Stimulated activated CD4-positive, alpha-beta T cell treated with anti-CD3 and anti-CD28 coated beads, Interleukin-15, amount 100 ng/mL, for 48 hours (primary cell): ENCODE results near the gene ZNF888.
"Not testable (repeated sequence)": the region's sequence is repeated elsewhere in the genome, so short reads cannot be mapped to it uniquely, and the experiment has no call there.

ENCODE experiments used
- DNase-seq, 2 donors: peaks; one replicate each; pipeline ENCODE4 v3.0.0-alpha.2; 2020; ENCODE audit warnings: low read depth in 2 of 2

The ZNF888 gene

DNA sequence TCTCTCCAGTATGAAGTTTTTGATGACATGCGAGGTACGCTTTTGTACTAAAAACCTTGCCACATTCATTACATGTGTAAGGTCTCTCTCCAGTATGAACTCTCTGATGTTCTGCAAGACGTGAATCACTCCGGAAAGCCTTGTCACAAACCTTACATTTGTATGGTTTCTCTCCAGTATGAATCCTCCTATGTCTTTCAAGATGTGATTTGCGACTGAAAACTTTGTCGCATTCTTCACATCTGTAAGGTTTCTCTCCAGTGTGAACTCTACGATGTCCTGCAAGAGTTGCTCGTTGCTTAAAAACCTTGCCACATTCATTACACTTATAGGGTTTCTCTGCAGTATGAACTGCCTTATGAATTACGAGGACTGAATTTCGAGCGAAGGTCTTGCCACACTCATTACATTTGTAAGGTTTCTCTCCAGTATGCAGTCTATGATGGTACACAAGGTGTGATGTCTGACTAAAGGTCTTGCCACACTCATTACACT, 42.3 kb downstream of the ZNF888 start:
- DNase-seq = no peak

DNA sequence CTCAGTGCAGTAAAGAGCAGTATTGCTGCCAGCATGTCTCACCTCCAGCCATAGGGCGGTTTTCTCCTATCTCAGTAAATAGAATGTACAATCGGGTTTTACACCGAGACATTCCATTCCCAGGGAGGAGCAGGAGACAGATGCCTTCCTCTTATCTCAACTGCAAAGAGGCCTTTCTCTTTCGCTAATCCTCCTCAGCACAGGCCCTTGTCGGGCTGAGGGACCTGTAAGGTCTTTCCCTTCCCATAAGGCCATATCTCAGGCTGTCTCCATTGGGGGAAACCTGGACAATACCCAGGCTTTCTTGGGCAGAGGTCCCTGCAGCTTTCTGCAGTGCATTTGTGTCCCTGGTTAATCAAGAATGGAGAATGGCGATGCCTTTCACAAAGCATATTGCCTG, 50.2 kb downstream of the ZNF888 start:
- DNase-seq = not testable (repeated sequence)

DNA sequence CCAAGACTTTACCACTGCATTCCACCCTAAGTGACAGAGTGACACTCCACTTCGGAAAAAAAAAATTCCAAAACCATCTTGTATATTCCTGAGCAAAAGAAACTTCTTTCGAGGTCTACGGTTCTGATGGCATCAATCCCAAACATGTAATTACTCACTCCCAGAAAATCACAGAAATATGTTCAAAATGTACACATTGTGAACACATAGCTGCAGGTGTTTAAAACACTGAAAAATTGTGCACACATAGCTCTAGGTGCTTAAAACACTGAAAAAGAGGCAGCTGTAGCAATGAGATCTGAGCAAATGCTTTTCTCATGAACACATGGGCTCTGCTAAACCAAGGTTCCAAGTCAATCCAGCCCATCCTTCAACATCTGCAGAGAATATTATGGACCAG, 51.8 kb downstream of the ZNF888 start:
- DNase-seq = no peak

DNA sequence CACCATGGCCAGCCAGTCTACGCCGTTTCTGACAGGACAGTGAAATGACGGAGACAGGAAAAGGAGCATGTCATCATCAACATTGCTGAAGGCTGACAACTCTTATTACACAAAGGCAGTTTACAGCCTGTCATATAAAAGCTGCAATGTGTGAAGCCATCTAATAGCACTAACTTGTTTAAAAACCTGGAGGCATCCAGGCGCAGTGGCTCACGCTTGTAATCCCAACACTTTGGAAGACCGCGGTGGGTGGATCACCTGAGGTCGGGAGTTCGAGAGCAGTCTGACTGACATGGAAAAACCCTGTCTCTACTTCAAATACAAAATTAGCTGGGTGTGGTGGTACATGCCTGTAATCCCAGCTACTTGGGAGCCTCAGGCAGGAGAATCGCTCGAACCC, 55.2 kb downstream of the ZNF888 start:
- not testable (repeated sequence) for DNase-seq

DNA sequence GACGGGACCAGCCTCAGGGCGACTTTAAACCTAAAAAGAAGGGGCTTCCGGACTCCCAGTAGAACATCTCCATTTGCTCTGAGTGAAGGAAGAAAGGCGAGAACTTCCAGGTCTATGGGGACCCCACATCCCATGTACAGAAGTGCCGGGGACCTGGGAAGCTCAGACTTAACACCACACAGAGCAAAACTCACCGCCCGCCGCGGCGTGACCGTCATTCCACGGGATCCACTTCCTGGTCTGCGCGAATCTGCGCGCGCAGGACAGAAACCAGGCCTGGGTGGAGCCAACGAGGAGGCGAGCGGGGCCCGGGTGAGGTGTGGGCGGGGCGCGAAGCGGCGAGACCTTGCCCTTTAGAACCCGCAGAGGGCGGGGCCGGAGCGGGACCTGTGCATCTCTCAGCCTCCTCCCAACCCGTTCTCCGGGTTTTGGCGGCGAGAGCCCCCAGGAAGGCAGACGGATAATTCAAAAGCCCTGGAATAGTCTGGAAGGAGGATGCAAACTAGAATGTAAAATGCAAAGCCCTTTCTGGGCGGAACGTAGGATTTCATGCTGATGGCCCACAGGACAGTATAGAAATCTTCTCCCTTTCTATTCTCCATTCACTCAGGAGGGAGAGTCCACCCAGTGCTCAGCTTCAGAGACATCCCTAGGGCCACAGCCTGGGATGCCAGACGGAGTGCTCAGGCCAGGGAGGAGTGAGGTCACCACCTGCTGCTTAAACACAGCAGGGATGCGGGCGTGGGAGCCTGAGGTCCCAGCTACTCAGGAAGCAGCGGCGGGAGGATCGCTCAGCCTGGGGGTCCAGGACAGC, 65.6 kb downstream of the ZNF888 start, which contains the start of gene ZNF468:
TSS of gene ZNF468 (minus strand) at position 242 of the 814 bp plus-strand sequence. CDS start 3,347 bp downstream, outside the sequence.
- DNase-seq = peak; percentile 41 to 49

DNA sequence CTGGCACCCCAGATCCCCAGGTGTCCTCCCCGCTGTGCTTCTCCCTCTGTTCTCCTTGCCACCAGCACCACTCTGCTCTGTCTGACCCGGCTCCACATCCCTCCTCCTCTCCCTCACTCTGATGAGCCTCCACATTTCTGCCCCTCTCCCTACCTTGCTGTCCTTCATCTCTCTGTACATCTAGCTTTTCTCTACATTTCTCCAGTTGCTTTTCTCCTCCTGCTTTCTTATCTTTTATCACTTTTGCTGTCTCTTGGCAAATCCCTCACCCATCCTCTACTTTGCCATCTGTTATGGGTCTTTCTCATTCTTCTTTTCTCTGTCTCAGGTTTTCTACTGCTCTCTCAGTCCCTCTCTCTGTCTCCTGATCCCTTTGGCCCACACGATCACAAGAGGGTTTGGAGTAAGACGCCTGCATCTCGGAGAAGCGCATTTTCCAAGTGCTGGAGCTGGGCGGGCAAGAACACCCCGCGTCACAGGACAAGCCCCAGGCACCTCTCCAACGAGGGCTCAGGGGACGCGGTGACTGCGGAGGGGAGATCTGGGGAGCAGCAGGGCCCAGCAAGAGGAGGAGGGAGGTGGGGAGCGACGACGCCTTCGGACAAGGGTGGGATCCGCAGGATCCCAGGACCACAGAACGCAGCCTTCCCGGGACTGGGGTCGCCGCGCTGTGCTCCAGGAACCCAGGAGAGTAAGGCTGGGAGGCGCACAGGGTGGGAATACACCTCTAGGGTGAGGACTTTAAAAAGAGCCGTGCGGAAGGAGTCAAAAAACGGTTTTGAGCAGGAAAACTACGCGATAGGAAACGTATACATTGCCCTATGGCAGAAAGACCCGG, 66.5 kb downstream of the ZNF888 start:
- not testable (repeated sequence) for DNase-seq
